ENCODE data around the gene EPHA4.

- TF ChIP-seq CTCF (IDR thresholded peaks at IDR 0.05) (no peak), POLR2A (IDR thresholded peaks at IDR 0.05) (no peak)
Observed at GRCh38 chr2:221517146-221517695, 54.9 kb downstream of the EPHA4 start.

Data from Peyer's patch (tissue), 4 donors.